Measurements from ENCODE around the gene GTPBP4. TPM values are rescaled to one million over a fixed set of nuclear protein-coding genes. Genes with fewer than 3 reads are reported as not detected.
A peak's percentile ranks its signal among the peaks of the same experiment; 100 is the strongest.

The GTPBP4 gene
- total RNA-seq, 1 experiment from 2014 or later, result 88.5 TPM

DNA sequence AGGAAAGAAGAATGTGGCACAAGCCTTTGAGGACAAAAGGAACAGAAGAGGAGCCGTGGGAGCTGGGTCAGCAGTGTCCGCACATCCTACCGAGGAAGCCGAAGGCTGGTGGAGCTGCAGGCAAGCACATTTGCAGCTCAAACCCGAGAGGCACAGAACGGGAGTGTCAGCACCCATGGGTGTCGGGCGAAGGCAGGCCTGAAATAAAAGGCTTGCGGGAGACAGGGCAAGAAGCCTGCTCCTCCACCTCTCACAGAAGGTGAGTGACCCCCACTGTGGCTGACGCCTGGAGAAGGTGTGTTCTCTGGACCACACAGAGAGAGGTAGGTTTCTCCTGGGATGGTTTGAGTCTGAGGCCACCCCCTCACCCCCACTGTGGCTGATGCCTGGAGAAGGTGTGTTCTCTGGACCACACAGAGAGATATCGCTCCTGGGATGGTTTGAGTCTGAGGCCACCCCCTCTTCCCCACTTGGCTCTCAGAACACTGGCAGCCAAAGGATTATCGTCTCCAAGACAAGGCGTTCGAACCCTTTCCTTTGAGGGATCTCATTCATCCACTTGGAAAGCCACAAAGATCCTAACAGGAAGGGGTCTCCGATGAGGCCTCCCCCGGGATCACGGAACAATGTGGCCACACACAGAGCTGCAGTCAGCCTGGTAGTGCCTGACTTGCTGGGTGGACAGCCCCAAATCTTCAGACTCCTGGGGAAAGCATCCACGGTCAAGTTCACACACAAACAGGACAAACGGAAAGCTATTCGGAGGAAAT is 21.6 kb upstream of the GTPBP4 start:
- DNase-seq (ENCODE audit: low read depth), result no peak

DNA sequence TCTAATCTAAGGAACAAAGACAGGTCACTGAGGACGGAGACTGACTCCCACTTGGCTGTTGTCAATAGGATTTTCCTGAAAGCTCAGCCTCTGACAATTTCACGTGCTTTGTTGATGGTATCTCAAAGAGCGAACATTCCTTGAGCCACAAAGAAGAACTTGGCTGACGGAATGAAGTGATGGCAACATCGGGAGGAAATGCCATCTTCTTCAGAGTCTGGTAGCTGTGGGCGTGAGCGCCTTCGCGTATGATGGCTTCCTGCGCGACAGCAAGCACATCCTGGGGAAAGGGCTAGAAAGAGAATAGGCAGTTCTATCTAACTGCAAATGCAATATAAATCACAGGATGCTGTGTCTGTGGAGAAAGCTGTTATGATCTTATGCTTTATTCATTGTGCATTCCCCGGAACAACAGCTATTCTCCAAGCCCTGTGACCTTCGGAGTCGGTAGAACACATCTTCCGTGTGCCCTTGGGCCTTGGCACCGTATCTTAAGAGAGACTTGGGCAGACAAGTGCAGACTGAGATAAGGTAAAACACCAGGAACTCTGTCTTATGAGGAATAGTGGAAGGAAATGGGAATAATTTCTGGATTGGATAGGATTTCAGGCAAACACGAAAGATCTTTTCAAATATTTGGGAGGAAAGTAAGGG is 19.6 kb upstream of the GTPBP4 start:
- no peak for DNase-seq (ENCODE audit: low read depth)

DNA sequence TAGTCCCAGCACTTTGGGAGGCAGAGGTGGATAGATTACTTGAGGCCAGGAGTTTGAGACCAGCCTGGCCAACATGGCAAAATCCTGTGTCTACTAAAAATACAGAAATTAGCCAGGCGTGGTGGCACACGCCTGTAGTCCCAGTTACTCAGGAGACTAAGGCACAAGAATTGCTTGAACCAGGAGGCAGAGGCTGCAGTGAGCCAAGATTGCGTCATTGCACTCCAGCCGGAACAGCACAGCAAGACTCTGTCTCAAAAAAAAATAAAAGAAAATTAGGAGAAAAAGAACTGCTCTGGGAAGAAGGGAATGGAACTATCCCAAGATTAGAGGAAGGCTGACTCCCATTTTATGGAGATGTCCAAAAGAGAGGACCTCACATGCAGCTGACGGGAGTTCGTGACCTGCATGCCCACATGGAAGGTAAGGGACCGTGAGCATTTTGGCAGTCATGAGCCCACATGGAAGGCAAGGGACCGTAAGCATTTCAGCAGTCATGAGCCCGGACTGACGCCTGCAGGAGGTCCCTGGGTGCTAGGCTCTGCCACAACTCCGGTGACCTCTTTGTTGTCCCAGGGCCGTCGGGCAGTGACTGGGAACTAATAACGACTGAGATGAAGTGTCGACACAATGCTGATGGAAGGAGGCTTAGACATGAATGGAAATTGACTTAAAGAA is 18.6 kb upstream of the GTPBP4 start:
- DNase-seq (ENCODE audit: low read depth), result no peak

- no peak for DNase-seq (ENCODE audit: low read depth)
Observed at GRCh38 chr10:970311-971149, 17.7 kb upstream of the GTPBP4 start.

GRCh38 chr10:971150-971542 is 17.1 kb upstream of the GTPBP4 start:
- DNase-seq (ENCODE audit: low read depth), result no peak

GRCh38 chr10:971613-972012 is 16.6 kb upstream of the GTPBP4 start:
- no peak for DNase-seq (ENCODE audit: low read depth)

DNA sequence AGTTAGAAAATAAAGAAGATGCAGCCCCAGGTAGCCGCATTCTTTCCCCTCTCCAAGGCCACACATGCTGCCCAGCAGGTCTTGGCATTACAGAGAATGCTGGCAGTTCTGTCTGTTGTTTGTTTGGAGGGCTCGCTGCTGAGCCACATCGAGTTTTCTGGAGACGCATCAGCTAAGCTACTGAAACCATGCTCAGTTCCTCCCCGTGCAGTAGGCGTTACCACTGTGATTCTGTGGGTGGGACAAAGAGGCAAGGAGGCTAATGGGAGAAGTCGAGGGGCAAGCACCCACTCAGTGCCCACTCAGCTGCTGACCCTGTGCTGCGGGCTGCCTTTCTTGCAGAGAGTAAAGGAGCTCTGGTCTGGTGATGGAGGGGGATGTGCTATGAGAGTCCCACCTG is 15.5 kb upstream of the GTPBP4 start:
- DNase-seq (ENCODE audit: low read depth), result no peak

DNA sequence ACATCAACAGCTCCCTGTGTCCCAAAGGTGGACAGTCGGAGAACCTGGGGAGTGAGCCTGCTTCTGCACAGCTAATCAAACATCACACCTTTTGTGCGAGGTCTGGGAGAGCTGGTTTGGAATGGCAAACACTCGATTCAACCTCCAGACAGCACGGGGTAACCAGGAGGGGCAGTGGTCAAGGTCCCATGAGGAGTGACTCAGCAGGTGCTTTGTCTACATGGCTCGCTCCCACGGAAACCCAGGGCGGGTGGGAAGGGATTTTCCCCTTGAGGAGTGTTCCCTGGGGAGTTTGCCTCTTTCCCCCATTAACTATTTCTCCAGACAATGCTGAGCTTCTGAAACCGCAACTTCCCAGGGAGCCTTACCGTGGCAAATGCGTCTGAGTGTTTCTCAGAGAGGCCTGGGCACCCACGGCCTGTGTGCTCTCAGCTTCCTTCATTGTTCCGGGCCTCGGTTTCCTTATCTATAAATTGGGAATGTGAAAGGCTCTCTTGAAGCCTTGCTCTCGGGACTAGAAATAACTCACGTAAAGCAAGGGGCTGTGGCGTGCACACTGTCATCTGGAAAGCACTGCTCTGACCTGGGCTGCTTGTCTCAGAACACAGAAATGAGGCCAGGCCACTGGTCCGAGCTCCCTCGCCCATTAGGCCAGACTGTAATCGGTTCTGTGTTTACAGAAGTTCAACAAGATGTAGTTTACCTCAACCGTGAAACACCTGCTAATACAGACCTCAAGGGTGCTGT is 14.0 kb upstream of the GTPBP4 start:
- DNase-seq (ENCODE audit: low read depth), result peak; percentile 82

DNA sequence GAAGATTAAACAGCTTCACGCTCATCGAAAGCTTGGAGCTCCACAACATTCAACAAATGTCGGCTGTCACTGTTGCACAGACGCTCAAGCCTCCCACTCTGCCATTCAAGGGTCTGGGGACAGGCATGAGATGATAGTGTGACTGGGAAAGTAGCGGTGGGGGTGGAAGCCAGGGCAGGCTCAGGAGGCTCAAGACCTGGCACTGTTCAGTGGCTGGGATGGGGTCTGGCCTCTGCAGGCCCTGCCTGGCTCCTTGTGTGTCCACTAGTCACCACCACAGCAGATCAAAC is 13.5 kb upstream of the GTPBP4 start:
- DNase-seq (ENCODE audit: low read depth), result no peak

DNA sequence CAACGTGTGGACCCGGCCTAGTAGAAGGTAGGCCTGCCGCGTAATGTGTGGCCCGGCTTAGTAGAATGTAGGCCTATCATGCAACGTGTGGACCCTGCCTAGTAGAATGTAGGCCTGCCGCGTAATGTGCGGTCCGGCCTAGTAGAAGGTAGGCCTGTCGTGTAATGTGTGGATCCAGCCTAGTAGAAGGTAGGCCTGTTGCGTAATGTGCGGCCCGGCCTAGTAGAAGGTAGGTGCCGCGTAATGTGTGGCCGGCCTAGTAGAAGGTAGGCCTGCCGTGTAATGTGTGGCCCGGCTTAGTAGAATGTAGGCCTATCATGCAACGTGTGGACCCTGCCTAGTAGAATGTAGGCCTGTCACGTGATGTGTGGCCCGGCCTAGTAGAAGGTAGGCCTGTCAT is 11.9 kb upstream of the GTPBP4 start:
- no peak for DNase-seq (ENCODE audit: low read depth)

- no peak for DNase-seq (ENCODE audit: low read depth)
Observed at GRCh38 chr10:978826-979421, 9.3 kb upstream of the GTPBP4 start.

DNA sequence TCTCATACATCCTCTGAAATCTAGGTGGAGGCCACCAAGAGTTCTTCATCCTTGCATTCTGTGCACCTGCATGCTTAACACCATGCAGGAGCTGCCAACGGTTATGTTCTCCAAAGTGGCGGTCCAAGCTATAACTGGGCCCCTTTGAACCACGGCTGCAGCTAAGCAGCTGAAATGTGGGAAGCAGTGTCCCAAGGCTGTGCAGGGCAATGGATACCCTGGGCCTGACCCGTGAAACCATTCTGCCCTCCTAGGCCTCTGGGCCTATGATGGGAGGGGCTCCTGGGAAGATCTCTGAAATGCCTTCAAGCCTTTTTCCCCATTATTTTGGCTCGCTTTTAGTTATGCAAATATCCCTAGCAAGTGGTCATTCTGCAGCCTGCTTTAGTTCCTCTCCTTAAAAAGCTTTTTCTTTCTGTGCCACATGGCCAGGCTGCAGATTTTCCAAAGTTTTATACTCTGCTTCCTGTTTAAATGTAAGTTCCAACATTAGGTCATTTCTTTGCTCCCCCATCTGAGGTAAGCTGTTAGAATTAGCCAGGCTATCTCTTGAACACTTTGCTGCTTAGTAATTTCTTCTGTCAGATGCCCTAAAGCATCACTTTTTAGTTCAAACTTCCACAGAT is 7.7 kb upstream of the GTPBP4 start:
- no peak for DNase-seq (ENCODE audit: low read depth)

- DNase-seq (ENCODE audit: low read depth), result no peak
Observed at GRCh38 chr10:983401-983800, 4.8 kb upstream of the GTPBP4 start.

DNA sequence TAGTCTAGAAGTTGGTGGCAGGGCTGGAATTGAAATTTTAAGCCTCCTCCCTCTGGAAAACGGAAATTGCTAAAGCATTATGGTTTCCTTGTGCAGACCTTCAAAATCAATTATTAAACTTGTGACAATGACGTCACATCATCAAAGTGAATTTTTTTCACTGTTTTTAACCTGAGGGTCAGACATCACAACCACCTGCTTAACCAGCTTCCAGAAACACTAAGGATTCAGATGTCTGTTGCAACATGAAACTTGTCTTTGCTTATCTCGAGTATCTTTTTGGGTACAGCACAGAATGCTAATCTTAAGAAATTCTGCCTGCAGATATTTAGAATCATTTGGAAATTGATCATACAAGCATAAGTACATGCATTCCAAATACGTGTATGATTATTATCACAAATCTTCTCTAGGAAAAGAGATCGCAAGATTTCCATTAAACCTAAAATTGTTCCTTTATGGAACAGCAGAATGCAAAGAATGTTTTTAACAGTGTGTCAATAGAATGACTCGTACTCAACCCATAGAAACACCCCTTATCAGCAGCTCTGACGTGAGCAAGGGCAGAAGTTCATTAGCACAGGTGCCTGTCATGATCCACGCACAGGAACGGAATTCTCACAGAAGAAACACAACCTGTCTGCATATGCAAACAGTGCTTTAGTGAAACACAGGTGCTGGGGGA is 4.1 kb upstream of the GTPBP4 start:
- DNase-seq (ENCODE audit: low read depth), result no peak

- no peak for DNase-seq (ENCODE audit: low read depth)
Observed at GRCh38 chr10:985361-985760, 2.9 kb upstream of the GTPBP4 start.

- peak; percentile 73 for DNase-seq (ENCODE audit: low read depth)
Observed at GRCh38 chr10:986137-986825, 2.0 kb upstream of the GTPBP4 start.

DNA sequence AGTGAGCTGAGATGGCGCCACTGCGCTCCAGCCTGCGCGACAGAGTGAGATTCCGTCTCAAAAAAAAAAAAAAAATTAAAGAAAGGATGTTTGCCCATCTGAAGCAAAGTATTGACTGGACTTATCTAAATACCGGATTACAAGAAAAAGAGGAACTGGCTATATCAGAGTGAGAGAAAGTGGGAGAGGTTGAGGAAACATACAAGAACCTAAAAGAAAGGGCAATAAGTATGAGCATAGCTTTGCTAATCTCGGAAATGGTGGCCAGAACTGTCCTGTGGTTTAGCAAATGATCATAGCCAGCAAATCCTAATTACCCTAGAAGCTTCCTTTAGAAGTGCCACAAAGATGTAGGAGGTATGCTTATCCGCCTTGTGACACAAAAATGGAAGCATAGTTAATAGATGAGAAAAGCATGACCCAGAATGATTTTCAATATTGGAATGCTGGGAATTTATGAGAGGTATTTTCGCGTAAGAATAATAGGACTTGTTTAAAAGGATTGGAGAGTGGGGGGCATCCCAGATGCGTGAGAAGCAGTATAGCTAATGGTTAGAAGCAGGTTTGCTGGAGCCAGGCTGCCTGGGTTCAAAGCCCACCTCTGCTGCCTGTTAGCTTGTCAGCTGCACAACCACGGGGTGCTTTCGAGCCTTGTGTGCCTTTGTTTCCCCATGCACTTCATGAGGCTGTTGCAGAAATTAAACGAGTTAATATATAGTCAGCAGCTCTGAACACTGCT is 1.2 kb upstream of the GTPBP4 start:
- peak; percentile 41 for DNase-seq (ENCODE audit: low read depth)

GRCh38 chr10:987620-987869 is 689 bp upstream of the GTPBP4 start:
- DNase-seq (ENCODE audit: low read depth), result peak; percentile 21
